ENCODE measurements around the gene LPCAT1. TPM values are rescaled to one million over a fixed set of nuclear protein-coding genes. Genes with fewer than 3 reads are reported as not detected.

Gene LPCAT1
- total and polyA plus RNA-seq, 2 of the 13 experiments (the other 11 are each of a cell fraction or from before 2014, with no cell fraction given): 29.8 to 90.6 TPM

DNA sequence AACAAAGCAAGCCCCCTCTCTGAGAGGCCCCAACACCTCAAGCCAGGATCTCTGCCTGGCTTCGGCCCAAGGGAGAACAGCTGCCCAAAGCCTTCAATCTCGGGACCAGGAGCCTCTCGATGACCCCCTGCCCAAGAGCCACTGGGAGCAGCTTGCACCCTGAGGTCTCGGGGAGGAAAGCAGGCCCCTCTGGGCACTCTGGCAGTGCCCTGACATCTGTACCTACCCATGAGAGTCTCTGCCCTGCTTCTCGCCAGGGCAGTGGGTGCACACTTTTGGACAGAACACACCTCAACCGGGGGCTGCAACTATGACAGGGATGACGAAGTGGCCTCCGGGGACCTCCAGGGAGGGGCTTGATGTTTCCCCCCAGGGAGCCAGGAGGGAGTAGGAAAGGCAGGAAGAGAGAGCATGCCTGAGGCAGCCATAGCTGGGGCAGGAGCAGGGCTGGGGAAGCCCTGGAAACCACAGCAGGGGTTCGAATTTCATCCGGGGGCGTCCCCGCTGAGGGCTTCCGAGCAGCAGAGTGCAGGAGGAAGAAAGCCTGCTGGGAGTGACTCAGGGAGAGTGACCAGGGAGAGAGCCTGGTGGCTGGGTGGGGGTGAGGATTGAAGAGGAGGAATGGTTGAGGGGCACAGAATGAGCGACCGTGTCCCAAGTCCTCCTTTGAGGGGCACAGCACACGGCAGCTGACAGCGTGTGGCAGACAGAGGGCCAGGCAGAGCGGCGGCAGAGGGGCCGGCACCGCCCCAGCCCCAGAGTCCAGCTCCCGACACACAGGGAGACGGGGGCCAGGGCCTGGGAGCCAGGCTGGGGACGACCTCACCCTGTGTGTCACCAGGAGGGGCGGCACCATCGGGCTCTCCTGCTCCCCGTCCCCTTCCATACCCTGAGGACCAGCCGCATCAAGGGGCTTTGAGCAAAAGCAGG, 1.8 kb downstream of the LPCAT1 start (continued):
- TF ChIP-seq ZFP90 (CRISPR knock-in tag; IDR thresholded peaks at IDR 0.05; ENCODE audit: borderline replicate concordance): no peak
- TF ChIP-seq AKAP8 (CRISPR knock-in tag; IDR thresholded peaks at IDR 0.05): no peak
- TF ChIP-seq GLI4 (CRISPR knock-in tag; IDR thresholded peaks at IDR 0.05; ENCODE audit: borderline replicate concordance): no peak
- TF ChIP-seq YEATS4 (CRISPR knock-in tag; IDR thresholded peaks at IDR 0.05; ENCODE audit: borderline replicate concordance): no peak
- peak; percentile 64; the same call in 1 of the 2 replicates for TF ChIP-seq HIVEP1 (CRISPR knock-in tag; IDR thresholded peaks at IDR 0.05)
- TF ChIP-seq MATR3 (CRISPR knock-in tag; IDR thresholded peaks at IDR 0.05): no peak
- TF ChIP-seq ZNF30 (CRISPR knock-in tag; IDR thresholded peaks at IDR 0.05): no peak
- TF ChIP-seq, protein P1, sequence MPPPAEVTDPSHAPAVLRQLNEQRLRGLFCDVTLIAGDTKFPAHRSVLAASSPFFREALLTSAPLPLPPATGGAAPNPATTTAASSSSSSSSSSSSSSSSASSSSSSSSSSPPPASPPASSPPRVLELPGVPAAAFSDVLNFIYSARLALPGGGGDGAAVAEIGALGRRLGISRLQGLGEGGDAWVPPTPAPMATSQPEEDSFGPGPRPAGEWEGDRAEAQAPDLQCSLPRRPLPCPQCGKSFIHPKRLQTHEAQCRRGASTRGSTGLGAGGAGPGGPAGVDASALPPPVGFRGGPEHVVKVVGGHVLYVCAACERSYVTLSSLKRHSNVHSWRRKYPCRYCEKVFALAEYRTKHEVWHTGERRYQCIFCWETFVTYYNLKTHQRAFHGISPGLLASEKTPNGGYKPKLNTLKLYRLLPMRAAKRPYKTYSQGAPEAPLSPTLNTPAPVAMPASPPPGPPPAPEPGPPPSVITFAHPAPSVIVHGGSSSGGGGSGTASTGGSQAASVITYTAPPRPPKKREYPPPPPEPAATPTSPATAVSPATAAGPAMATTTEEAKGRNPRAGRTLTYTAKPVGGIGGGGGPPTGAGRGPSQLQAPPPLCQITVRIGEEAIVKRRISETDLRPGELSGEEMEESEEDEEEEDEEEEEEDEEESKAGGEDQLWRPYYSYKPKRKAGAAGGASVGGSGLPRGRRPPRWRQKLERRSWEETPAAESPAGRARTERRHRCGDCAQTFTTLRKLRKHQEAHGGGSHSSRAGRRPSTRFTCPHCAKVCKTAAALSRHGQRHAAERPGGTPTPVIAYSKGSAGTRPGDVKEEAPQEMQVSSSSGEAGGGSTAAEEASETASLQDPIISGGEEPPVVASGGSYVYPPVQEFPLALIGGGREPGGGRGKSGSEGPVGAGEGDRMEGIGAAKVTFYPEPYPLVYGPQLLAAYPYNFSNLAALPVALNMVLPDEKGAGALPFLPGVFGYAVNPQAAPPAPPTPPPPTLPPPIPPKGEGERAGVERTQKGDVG (CRISPR knock-in tag; IDR thresholded peaks at IDR 0.05; ENCODE audit: borderline replicate concordance): peak; percentile 61; the same call in 1 of the 2 replicates
- no peak for TF ChIP-seq HOXA7 (CRISPR knock-in tag; IDR thresholded peaks at IDR 0.05)
- no peak for TF ChIP-seq KMT2B (CRISPR knock-in tag; IDR thresholded peaks at IDR 0.05)
- no peak for TF ChIP-seq MEIS2 (CRISPR knock-in tag; IDR thresholded peaks at IDR 0.05)
- TF ChIP-seq, protein P2, sequence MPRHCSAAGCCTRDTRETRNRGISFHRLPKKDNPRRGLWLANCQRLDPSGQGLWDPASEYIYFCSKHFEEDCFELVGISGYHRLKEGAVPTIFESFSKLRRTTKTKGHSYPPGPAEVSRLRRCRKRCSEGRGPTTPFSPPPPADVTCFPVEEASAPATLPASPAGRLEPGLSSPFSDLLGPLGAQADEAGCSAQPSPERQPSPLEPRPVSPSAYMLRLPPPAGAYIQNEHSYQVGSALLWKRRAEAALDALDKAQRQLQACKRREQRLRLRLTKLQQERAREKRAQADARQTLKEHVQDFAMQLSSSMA (CRISPR knock-in tag; IDR thresholded peaks at IDR 0.05): no peak
- no peak for TF ChIP-seq YY1 (IDR thresholded peaks at IDR 0.05; ENCODE audit: insufficient read depth, insufficient replicate concordance, low read depth, low read length)
- TF ChIP-seq MTA1 (CRISPR knock-in tag; IDR thresholded peaks at IDR 0.05; ENCODE audit: borderline replicate concordance): 0 out of 2 replicates have a peak, but pooled peaks have one; percentile 30
- no peak for TF ChIP-seq SP2 (CRISPR knock-in tag; IDR thresholded peaks at IDR 0.05)
- no peak for TF ChIP-seq CHD4 (IDR thresholded peaks at IDR 0.05; ENCODE audit: borderline replicate concordance, low read length)
- no peak for TF ChIP-seq ZNF460 (CRISPR knock-in tag; IDR thresholded peaks at IDR 0.05; ENCODE audit: borderline replicate concordance)
- TF ChIP-seq ZNF567 (CRISPR knock-in tag; IDR thresholded peaks at IDR 0.05; ENCODE audit: borderline replicate concordance): no peak
- TF ChIP-seq, protein P3, sequence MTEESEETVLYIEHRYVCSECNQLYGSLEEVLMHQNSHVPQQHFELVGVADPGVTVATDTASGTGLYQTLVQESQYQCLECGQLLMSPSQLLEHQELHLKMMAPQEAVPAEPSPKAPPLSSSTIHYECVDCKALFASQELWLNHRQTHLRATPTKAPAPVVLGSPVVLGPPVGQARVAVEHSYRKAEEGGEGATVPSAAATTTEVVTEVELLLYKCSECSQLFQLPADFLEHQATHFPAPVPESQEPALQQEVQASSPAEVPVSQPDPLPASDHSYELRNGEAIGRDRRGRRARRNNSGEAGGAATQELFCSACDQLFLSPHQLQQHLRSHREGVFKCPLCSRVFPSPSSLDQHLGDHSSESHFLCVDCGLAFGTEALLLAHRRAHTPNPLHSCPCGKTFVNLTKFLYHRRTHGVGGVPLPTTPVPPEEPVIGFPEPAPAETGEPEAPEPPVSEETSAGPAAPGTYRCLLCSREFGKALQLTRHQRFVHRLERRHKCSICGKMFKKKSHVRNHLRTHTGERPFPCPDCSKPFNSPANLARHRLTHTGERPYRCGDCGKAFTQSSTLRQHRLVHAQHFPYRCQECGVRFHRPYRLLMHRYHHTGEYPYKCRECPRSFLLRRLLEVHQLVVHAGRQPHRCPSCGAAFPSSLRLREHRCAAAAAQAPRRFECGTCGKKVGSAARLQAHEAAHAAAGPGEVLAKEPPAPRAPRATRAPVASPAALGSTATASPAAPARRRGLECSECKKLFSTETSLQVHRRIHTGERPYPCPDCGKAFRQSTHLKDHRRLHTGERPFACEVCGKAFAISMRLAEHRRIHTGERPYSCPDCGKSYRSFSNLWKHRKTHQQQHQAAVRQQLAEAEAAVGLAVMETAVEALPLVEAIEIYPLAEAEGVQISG (CRISPR knock-in tag; IDR thresholded peaks at IDR 0.05): 0 out of 2 replicates have a peak, but pooled peaks have one; percentile 15
- TF ChIP-seq ZNF17 (CRISPR knock-in tag; IDR thresholded peaks at IDR 0.05): no peak
- TF ChIP-seq, protein P4, sequence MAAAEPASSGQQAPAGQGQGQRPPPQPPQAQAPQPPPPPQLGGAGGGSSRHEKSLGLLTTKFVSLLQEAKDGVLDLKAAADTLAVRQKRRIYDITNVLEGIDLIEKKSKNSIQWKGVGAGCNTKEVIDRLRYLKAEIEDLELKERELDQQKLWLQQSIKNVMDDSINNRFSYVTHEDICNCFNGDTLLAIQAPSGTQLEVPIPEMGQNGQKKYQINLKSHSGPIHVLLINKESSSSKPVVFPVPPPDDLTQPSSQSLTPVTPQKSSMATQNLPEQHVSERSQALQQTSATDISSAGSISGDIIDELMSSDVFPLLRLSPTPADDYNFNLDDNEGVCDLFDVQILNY (CRISPR knock-in tag; conservative IDR thresholded peaks at IDR 0.05): no peak

All from HepG2 (cell line).